HFFc6 (cell line): ENCODE data around the gene TACR1. TPM values are rescaled to one million over a fixed set of nuclear protein-coding genes. Genes with fewer than 3 reads are reported as not detected.

ENCODE experiments used
- DNase-seq: peaks from one replicate; pipeline ENCODE4 v3.0.0-alpha.2; 2018
- H3K27ac Mint-ChIP-seq: 2 replicates; pipeline ENCODE4 v1.8.0; 2020; ENCODE audit warnings: mild to moderate bottlenecking, mixed read lengths
- H3K27me3 Mint-ChIP-seq: 2 replicates; pipeline ENCODE4 v1.8.0; 2021; ENCODE audit warnings: mild to moderate bottlenecking, moderate library complexity, mixed read lengths; ENCODE audit not compliant: insufficient read depth
- H3K36me3 Mint-ChIP-seq: 2 replicates; pipeline ENCODE4 v1.8.0; 2021; ENCODE audit warnings: low read depth, mixed read lengths
- H3K4me1 Mint-ChIP-seq: 2 replicates; pipeline ENCODE4 v1.8.0; 2020; ENCODE audit warnings: low read depth, mixed read lengths
- H3K4me3 Mint-ChIP-seq: 2 replicates; pipeline ENCODE4 v1.8.0; 2020; ENCODE audit warnings: mild to moderate bottlenecking, moderate library complexity, mixed read lengths
- H3K9me3 Mint-ChIP-seq: 2 replicates; pipeline ENCODE4 v1.8.0; 2020; ENCODE audit warnings: mild to moderate bottlenecking, mixed read lengths
- CTCF ChIP-seq: fragments of 200-600 bp; sonication (generic); IDR thresholded peaks from 2 replicates; pipeline ENCODE4 v1.5.0; 2021; ENCODE audit warnings: antibody characterized with exemption, mild to moderate bottlenecking
- total RNA-seq, 6 experiments: library from RNA; stranded (reverse); fragmentation: NEBNext Ultra II Directional; extraction: Animal tissue kit (Norgen Biotek cat#: 25700); gene quantifications; 2 replicates in 1 of 6; 3 replicates in 5 of 6; pipeline ENCODE4 v1.2.3, GENCODE V29; 2021

TACR1 gene
- total RNA-seq, 6 experiments from 2014 or later: 0.10 to 0.18 (median 0.17) TPM; not detected in 1

- Mint-ChIP-seq H3K4me3 (no peak overlapping the region), H3K36me3 (peaks cover 4% of the 10 kb centered on the region; the same call in 1 of the 2 replicates), H3K27me3 (peaks cover 1% of the 10 kb centered on the region; the same call in 1 of the 2 replicates), H3K27ac (no peak overlapping the region), H3K9me3 (peaks cover 3% of the 10 kb centered on the region; the same call in 1 of the 2 replicates), H3K4me1 (peaks cover 42% of the 10 kb centered on the region)
- DNase-seq: no peak
- TF ChIP-seq CTCF: no peak
These were observed 97.3 kb downstream of the TACR1 start for GRCh38 chr2:75102011-75102410.

- H3K4me3 Mint-ChIP-seq: peak overlapping the region; percentile 37
- DNase-seq: no peak
- peaks cover 42% of the 10 kb centered on the region for H3K4me1 Mint-ChIP-seq
- no peak for TF ChIP-seq CTCF
- peaks cover 3% of the 10 kb centered on the region; the same call in 1 of the 2 replicates for H3K9me3 Mint-ChIP-seq
- H3K27ac Mint-ChIP-seq: peak overlapping the region; percentile 83
- H3K27me3 Mint-ChIP-seq: peaks cover 3% of the 10 kb centered on the region; the same call in 1 of the 2 replicates
- H3K36me3 Mint-ChIP-seq: peaks cover 4% of the 10 kb centered on the region; the same call in 1 of the 2 replicates
These were observed 98.5 kb downstream of the TACR1 start for GRCh38 chr2:75100801-75101151.

- Mint-ChIP-seq H3K4me3 (peak overlapping the region; percentile 74), H3K9me3 (peaks cover 3% of the 10 kb centered on the region; the same call in 1 of the 2 replicates), H3K36me3 (peaks cover 4% of the 10 kb centered on the region; the same call in 1 of the 2 replicates), H3K27ac (peak overlapping the region; percentile 83), H3K4me1 (peaks cover 44% of the 10 kb centered on the region), H3K27me3 (peaks cover 3% of the 10 kb centered on the region; the same call in 1 of the 2 replicates)
- no peak for TF ChIP-seq CTCF
- DNase-seq: peak; percentile 94
These were observed 99.1 kb downstream of the TACR1 start for GRCh38 chr2:75100011-75100800.

GRCh38 chr2:75099521-75099922, 99.8 kb downstream of the TACR1 start:
- peak; percentile 44 for DNase-seq
- peak overlapping the region; percentile 83 for H3K27ac Mint-ChIP-seq
- H3K9me3 Mint-ChIP-seq: peaks cover 3% of the 10 kb centered on the region; the same call in 1 of the 2 replicates
- peak overlapping the region; percentile 74 for H3K4me3 Mint-ChIP-seq
- H3K36me3 Mint-ChIP-seq: peaks cover 4% of the 10 kb centered on the region; the same call in 1 of the 2 replicates
- no peak for TF ChIP-seq CTCF
- peaks cover 48% of the 10 kb centered on the region for H3K4me1 Mint-ChIP-seq
- H3K27me3 Mint-ChIP-seq: peaks cover 3% of the 10 kb centered on the region; the same call in 1 of the 2 replicates

- H3K27me3 Mint-ChIP-seq: peaks cover 3% of the 10 kb centered on the region; the same call in 1 of the 2 replicates
- peak overlapping the region; percentile 74 for H3K4me3 Mint-ChIP-seq
- peak overlapping the region; percentile 83 for H3K27ac Mint-ChIP-seq
- peak; percentile 78 for TF ChIP-seq CTCF
- peaks cover 3% of the 10 kb centered on the region; the same call in 1 of the 2 replicates for H3K9me3 Mint-ChIP-seq
- peaks cover 4% of the 10 kb centered on the region; the same call in 1 of the 2 replicates for H3K36me3 Mint-ChIP-seq
- peak; percentile 30 for DNase-seq
- H3K4me1 Mint-ChIP-seq: peaks cover 48% of the 10 kb centered on the region
These were observed 100.5 kb downstream of the TACR1 start for GRCh38 chr2:75098856-75099255.
